AG04450 (cell line): ENCODE data around the gene ZFAND6. TPM values are rescaled to one million over a fixed set of nuclear protein-coding genes. Genes with fewer than 3 reads are reported as not detected.

ENCODE experiments used
- CTCF ChIA-PET: fragments of 300-600, 350-600 bp; formaldehyde crosslinking; extraction: SDS; loops from one replicate; lab custom pipeline; 2022; ENCODE audit warnings: antibody characterized with exemption, inconsistent platforms; lab: Charles Lee
- POLR2A ChIA-PET: fragments of 350-600 bp; formaldehyde crosslinking; extraction: SDS; loops from one replicate; lab custom pipeline; 2021; ENCODE audit warnings: antibody characterized with exemption, inconsistent platforms; lab: Yijun Ruan, JAX
- DNase-seq: peaks from one replicate; pipeline ENCODE4 v3.0.0-alpha.2; 2011; ENCODE audit warnings: low read depth, low spot score
- H3K27ac ChIP-seq: one replicate; pipeline ENCODE4 v1.5.1; 2012; ENCODE audit warnings: low read depth, low read length, control low read depth
- H3K27me3 ChIP-seq: one replicate; pipeline ENCODE4 v1.6.0; 2012; ENCODE audit warnings: low read length; ENCODE audit not compliant: control insufficient read depth, insufficient read depth
- H3K4me3 ChIP-seq: 2 replicates; pipeline ENCODE4 v1.5.1; 2011; ENCODE audit warnings: mild to moderate bottlenecking, low read depth, low read length, control low read depth
- H3K9me3 ChIP-seq: 2 replicates; pipeline ENCODE4 v1.5.1; 2012; ENCODE audit warnings: low read length; ENCODE audit not compliant: control insufficient read depth, insufficient read depth
- polyA plus RNA-seq: library from polyadenylated mRNA; depleted of rRNA; stranded (reverse); fragments of >200 nt; gene quantifications from 2 replicates; pipeline ENCODE4 v1.2.3, GENCODE V29; 2011
- TF ChIP-seq, protein P1 (sequence below): IDR thresholded peaks from 2 replicates; pipeline ENCODE4 v1.5.1; 2011; ENCODE audit warnings: low read depth, low read length, control low read depth, inconsistent platforms

Gene ZFAND6
- polyA plus RNA-seq, 1 experiment: 166 TPM

- POLR2A ChIA-PET: no interaction called here
- Histone ChIP-seq H3K4me3 (no peak overlapping the region), H3K27ac (no peak overlapping the region), H3K27me3 (no peaks in the 10 kb centered on the region), H3K9me3 (no peaks in the 10 kb centered on the region; the same call in 1 of the 2 replicates)
- CTCF ChIA-PET: interaction anchor here (0.6 kb wide), 1 partner anchor 17 kb away, joined by 4 read pairs; no protein-coding TSS in a partner anchor
- no peak for DNase-seq
- TF ChIP-seq, protein P1, sequence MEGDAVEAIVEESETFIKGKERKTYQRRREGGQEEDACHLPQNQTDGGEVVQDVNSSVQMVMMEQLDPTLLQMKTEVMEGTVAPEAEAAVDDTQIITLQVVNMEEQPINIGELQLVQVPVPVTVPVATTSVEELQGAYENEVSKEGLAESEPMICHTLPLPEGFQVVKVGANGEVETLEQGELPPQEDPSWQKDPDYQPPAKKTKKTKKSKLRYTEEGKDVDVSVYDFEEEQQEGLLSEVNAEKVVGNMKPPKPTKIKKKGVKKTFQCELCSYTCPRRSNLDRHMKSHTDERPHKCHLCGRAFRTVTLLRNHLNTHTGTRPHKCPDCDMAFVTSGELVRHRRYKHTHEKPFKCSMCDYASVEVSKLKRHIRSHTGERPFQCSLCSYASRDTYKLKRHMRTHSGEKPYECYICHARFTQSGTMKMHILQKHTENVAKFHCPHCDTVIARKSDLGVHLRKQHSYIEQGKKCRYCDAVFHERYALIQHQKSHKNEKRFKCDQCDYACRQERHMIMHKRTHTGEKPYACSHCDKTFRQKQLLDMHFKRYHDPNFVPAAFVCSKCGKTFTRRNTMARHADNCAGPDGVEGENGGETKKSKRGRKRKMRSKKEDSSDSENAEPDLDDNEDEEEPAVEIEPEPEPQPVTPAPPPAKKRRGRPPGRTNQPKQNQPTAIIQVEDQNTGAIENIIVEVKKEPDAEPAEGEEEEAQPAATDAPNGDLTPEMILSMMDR: no peak
Measured at GRCh38 chr15:80156176-80156720, 96.8 kb downstream of the ZFAND6 start.

DNA sequence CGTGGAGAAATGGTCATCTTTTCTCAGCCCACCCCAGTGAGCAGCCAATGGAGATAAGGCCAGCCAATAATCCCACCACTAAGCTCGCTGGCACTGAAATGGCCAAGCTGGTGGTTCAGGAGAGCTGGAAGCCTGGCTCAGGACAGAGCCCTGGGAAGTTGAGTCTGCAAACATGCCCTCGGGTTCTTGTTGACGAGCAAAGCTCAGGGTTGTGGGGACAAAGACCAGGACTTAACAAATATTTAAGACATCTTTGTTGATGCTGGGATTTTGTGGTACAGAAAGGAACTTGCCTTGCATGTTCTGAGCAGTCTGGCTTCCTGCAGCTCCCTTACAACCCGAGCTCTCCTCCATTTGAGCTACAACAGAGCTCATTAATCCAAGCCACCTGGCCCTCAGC lies 97.7 kb downstream of the ZFAND6 start:
- CTCF ChIA-PET: interaction anchor here (1.5 kb wide), 1 partner anchor 97 kb away, joined by 5 read pairs; no protein-coding TSS in a partner anchor
- TF ChIP-seq, protein P1: no peak

GRCh38 chr15:80159301-80159700 lies 99.8 kb downstream of the ZFAND6 start:
- CTCF ChIA-PET: interaction anchor here (1.0 kb wide), 2 partner anchors 13 to 20 kb away, joined by 3 read pairs; no protein-coding TSS in a partner anchor
- no peaks in the 10 kb centered on the region for H3K9me3 ChIP-seq
- no peak overlapping the region for H3K27ac ChIP-seq
- no peak overlapping the region for H3K4me3 ChIP-seq
- no peak for DNase-seq
- H3K27me3 ChIP-seq: no peaks in the 10 kb centered on the region
- POLR2A ChIA-PET: no interaction called here
- TF ChIP-seq, protein P1: no peak

More for the DNA sequence above, 97.7 kb downstream of the ZFAND6 start:
- Histone ChIP-seq H3K9me3 (no peaks in the 10 kb centered on the region; the same call in 1 of the 2 replicates), H3K4me3 (no peak overlapping the region), H3K27me3 (no peaks in the 10 kb centered on the region), H3K27ac (no peak overlapping the region)
- no peak for DNase-seq
- POLR2A ChIA-PET: no interaction called here

DNA sequence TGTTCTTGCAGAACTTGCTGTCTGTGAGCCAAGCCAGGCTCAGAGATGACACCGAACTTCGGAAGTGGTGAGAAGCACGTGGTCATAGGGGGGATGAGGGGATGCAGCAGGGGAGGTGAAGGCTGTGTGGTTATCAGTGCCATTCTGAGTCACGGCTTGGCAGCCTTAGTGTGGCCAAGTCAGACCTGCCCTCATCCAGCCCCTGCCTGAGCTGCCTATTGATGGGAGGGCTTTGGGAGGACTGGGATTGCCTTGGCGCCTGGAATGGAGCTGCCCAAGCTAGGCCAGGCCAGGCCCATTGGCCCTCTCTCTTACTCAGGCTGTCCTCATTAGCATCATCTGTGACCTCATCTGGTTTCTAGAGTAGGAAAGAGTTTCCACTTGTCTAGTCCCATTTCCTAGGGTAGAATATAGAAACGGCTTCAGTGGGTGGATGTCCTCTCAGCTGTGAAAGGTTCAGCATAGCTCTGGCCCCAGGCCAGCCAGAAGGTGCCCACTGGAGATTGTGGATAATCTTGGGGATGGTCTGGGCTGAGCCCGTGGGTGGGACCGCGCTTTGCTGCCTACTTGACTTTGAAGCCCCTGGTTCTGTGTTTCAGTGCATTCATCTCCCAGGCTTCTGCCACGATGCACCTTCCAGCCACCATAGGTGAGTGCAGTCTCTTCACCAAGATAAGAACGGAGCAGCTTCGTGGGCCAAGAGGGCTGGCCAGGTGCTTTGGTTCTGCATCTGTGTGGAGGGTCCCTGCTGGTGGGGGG lies 100.5 kb downstream of the ZFAND6 start:
- H3K9me3 ChIP-seq: no peaks in the 10 kb centered on the region
- H3K4me3 ChIP-seq: no peak overlapping the region
- ChIA-PET CTCF (interaction anchor here (1.1 kb wide), 1 partner anchor 14 kb away, joined by 6 read pairs; no protein-coding TSS in a partner anchor), POLR2A (interaction anchor here (1.2 kb wide), 3 partner anchors 8 to 236 kb away, joined by 4 to 6 read pairs (median 5); partner anchors contain the start of gene FAH)
- TF ChIP-seq, protein P1: no peak
- no peak for DNase-seq
- no peaks in the 10 kb centered on the region for H3K27me3 ChIP-seq
- H3K27ac ChIP-seq: peak overlapping the region; percentile 84
